DLD1 (cell line): Measurements from ENCODE around the gene HES1.

ENCODE experiments used
- in situ Hi-C: cut with HindIII; loops from 2 replicates; pipeline ENCODE4 v1.10.0; 2017; ENCODE audit warnings: low sequenced_read_pairs

The HES1 gene

DNA sequence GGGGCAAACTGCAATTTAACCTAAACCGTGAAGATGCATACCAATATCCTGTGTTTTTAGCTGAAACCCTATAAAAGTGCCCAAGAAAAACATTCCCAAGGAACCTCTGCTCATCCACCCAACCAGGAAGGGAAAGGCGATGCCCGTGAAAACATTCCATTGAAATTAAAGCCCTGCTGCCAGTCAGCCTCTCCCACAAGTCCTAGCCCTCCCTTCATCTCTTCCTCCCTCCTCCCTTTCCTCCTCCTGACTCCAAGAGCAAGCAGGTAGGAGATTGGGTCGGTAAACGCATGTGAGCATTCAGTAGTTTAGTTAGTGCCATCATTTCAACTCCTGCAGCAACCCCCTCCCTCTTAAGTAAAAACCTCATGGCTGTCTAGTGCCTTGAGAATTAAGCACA is 27.7 kb downstream of the HES1 start:
- in situ Hi-C loops = no loop called here

DNA sequence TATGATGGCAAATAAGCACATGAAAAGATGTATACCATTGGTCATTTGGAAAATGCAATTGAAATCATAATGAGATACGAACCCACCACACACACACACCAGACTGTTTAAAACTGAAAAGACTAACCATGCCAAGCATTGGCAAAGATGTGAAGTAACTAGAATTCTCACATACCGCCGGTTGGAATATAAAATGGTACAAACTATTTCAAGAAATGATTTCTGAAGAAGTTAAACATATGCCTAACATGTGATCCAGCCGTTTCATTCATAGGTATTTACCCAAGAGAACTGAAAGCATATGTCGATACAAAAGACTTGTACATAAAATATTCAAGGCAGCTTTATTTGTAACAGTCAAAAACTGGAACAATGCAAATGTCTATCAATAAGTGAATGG is 28.9 kb downstream of the HES1 start:
- in situ Hi-C loops = no loop called here

DNA sequence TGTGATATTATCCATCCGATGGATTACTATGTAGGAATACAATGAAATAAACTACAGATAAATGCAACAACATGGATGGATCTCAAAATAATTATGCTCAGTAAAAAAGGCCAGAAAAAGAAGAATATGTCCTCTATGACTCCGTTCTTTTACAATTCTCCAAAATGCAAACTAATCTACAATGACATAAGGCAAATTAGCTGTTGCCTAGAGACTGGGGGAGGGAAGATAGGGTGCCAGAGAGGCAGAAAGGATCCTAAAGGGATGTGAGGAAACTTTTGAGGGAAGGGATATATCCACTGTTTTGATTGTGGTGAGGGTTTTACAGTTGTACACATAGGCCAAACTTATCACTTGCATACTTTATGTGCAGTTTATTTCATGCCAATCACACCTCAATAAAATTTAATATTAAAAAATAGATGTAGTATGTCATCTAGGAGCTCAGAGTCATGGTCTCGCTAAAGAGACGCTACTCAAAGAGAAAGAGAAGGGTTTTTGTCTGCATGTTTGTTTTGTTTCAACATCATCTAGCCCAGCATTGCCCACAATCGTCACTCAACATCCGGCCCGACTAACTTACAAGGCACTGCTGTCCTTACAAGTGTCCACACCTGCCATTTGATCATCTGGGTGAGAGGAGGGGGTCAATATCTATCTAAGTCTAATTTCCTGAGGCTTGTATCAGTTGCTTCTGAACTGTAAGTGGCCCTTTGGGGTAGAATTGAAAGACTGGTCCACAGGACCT is 29.5 kb downstream of the HES1 start:
- in situ Hi-C loops = no loop called here

DNA sequence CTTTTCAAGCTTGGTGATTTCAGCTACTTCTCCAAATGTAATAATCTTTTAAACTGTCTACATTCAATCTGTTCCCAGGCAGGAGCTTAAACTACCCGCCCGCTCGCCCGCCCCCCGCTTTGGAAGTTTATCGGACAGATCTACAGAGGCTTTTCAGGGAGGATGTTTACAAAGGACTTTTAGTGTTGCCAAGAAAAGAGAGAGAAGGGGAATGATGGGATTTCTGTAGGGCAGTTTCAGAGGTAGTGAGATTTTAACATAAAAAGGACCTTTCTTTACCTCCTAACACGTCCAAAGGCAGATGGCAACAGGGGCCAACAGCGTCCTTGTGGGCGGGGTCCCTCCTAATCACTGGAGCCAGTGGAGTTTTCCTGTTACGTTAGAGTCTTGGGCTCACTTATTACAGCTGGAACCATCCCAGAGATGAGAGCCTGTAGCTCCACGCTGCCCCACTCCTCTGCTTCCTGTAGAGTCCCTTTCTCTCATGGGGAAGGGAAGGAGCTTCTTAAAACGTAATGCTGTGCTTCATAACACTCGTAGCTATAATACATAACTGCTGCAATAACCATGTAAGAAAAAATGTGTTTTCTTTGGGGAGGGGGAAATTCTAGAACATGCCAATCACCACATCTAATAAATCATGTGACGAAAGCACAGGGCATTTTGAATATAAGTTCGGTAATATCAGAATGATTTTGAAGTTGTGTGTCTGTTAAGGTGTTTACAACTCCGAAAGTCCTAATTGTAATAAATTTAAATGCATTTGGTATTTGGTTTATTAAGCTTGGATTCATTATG is 30.9 kb downstream of the HES1 start:
- in situ Hi-C loops = no loop called here

DNA sequence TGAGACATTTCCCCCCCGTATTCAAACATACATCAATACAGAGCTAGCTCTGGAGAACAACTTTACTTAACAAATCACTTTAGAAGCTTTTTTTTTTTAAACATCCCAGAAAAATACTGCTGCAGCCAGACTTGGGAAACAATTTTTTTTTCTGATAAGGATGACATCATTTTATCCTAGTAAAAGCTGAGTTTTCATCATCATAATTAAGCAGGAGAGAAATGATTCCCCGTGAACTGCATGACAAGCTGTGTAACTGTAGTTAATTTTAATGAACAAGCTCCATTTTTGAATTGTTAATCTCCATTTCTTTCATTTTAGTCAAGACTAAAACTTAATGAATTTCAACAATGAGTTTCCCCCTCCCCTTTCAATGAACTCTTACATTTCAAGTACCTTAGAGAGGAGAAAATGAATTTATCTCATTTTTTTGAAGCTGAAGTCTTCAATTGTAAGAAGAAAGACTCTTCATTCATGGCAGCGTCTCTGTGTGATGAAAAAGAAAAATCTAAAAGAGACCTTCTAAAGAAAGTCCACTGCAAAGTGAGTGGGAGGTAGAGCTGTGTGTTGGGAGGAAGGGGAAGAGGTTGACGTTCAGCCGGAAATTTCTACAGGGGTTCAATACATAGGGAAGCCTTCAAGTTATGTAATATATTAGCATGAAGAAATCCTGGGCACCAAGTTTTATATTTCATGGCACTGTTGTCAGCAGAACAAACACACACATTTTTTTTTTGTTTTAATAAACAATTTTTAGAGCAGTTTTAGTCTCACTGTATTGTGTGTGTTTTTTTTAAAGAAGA is 31.7 kb downstream of the HES1 start:
- in situ Hi-C loops = no loop called here

DNA sequence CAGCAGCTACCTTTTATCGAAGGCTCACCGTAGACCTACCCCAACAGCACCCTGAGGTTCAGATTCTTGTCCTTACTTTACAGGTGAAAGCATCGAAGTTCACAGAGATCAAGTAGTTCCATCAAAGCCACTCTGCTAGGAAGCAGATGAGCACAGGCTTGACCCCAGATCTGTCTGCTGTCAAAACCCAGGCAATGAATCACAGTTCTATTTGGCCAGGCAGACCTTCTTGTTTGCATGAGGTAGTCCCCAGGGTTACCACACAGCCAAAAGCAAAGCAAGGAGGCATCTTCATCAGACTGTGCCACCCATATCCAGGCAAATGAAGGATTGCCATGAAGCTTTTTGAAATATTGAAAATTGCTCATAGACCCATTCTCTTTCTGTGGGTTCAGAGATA is 33.0 kb downstream of the HES1 start:
- in situ Hi-C loops = no loop called here

DNA sequence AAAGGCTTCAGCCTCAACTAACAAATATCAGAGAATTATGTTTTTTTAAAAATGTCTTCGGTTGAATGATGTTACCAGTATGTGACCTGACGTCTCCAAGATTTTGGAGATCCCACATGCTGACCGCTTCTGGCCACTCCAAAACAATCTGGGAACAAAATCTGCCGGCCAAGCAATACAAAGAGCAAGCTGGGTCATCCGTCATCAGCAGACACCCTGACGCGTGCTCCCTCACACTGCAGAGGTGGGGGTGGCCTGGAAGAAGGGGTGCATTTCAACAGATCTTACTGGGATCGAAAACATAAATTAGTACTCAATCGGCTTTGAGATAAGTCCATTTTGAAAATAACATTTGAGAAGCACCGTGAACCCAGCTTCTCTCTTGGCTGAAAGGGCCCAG is 33.6 kb downstream of the HES1 start:
- in situ Hi-C loops = no loop called here

DNA sequence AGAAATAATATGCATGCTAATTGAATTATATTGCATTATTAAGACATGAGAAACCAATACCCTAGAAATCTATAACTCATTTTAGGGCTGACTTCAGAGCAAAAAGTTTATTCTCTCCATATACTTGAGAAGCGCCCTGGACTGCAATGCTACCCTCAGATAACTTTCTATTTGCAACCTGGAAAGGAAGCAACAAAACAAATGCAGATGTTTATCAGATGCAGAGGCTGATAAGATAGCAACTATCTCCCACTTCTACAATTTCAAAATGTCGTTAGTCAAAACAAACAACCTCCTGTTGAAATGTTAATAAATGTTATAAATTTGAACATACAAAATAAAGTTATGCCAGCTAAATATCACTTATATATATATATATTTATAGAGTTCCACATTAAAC is 34.8 kb downstream of the HES1 start:
- in situ Hi-C loops = no loop called here

DNA sequence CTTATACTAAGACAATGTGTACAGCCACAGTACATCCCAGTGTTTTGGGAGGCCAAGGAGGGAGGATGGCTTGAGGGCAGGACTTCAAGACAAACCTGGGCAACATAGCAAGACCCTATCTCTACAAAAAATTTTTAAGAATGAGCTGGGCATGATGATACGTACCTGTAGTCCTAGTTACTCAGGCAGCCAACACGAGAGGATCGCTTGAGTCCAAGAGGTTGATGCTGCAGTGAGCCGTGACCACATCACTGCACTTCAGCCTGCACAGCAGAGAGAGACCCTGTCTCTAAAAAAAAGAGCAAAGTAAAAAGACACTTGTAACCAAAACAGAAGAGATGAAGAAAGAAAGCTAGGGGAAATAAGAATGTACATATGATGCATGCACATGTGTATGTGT is 38.5 kb downstream of the HES1 start:
- in situ Hi-C loops = no loop called here

DNA sequence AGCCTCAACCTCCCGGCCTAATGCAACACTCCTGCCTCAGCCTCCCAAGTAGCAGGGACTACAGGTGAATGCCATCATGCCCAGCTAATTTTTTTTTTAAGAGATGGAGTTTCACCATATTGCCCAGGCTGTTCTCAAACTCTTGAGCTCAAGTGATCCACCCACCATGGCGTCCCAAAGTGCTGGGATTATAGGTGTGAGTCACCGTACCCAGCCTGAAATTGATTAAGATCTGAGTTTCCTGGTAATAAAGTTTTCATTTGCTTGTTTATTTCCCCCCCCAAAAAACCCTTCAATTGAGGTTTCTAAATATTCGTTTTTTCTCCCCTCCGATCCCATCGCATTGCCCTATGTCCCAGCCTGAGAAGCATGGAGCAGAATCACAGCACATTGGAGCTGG is 39.0 kb downstream of the HES1 start:
- in situ Hi-C loops = no loop called here

DNA sequence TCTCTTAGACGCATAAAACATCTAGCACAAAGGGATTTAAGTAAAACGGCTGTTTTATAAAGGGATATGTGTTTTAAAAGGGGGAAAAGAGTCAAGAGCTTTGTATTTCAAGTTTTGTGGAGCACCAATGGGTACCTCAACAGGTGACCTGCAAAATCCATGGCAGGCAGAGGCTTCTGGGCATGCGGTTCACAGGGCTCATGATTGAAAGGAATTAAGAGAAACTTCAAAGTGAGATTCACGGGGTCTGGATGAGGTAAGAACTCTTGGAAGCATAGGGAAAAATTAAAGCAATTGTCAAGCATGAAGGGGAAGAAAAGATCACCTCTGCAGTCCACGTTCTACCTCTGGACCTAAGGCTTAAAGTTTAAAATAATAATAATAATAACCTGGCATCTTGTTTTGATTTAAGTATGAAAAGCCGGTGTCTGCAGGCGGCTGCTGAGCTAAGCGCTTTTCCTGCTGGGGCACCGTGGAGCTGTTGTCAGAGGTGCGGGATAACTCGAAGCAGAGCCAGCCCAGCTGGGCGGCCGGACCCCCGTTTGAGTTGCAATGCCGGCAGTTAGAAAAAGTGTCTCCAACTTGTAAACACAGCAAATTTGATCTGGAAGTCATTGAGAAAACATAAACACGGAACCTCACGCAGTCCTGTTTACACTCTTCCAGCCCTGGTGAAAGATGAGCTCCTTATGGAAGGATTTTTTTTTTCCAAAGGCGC is 40.5 kb downstream of the HES1 start:
- in situ Hi-C loops = no loop called here

DNA sequence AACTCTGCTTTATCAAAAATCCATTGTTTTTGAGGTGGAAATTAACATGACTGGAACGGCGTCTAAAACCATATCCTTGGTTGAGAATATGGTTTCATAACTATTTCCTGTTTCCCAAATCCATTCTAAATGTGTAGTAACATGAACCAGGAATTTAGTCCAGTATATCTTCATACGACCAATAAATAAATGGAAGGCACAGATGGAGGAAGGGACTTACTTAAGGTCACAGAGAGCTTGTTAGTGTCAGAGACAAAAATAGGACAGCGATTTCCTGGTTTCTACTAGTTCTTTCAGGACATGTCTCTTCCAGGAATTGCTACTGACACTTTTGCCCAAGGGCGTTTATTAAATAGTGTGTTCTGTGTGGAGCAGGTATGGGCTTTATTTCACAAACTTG is 41.2 kb downstream of the HES1 start:
- in situ Hi-C loops = no loop called here

DNA sequence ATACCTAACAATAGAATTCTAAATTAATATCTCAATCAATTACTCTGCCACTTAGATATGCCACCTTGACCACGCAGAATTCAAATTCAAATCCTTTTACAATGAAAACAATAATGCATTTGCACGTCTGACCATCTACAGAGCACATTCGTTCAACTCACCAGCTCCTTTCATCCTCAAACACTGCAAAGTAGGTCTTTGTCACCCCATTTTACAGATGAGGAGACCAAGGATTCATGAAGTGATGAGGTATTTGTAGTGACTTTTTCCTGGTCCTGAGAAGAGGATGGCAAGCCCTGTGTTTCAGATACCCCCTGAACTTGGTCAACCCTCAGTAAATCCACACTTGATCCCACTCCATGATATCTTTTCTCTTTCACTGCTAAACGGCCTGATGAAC is 42.2 kb downstream of the HES1 start:
- in situ Hi-C loops = no loop called here

DNA sequence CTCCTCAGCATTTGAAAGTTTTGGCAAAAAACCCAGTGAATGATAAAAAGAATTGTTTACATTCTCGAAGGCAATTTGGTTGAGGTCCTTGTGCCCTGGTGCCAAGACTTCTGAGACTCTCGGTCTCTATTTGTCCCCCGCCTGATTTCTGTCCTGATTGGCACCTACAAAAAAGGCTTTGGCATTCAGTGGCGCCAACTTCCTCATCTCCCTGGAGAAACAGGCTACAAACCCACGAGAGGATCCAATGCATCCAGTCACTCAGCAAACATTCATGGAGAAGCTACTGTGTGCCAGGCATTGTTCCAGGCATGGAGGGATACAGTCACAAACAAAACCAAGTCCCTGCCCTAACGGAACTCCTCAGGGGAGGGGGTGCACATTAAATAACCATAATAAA is 42.7 kb downstream of the HES1 start:
- in situ Hi-C loops = no loop called here

DNA sequence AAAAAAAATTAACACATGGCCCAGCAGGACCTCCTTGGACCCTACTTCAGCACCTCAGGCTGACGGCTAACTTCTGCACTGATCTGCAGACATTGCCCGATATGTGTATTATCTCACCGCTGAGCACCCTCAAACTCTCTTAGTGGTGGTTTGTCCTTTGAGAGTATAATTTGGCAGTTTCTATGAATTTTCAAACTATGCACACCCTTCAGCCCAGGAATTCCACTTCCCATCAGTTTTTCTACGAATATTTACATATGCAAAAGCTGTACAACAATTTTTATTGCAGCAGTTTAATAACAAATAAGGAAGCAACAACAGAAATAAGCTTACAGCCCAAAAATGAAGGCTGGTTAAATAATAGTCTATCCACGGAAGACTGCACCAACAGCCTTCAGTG is 44.6 kb downstream of the HES1 start:
- in situ Hi-C loops = no loop called here

DNA sequence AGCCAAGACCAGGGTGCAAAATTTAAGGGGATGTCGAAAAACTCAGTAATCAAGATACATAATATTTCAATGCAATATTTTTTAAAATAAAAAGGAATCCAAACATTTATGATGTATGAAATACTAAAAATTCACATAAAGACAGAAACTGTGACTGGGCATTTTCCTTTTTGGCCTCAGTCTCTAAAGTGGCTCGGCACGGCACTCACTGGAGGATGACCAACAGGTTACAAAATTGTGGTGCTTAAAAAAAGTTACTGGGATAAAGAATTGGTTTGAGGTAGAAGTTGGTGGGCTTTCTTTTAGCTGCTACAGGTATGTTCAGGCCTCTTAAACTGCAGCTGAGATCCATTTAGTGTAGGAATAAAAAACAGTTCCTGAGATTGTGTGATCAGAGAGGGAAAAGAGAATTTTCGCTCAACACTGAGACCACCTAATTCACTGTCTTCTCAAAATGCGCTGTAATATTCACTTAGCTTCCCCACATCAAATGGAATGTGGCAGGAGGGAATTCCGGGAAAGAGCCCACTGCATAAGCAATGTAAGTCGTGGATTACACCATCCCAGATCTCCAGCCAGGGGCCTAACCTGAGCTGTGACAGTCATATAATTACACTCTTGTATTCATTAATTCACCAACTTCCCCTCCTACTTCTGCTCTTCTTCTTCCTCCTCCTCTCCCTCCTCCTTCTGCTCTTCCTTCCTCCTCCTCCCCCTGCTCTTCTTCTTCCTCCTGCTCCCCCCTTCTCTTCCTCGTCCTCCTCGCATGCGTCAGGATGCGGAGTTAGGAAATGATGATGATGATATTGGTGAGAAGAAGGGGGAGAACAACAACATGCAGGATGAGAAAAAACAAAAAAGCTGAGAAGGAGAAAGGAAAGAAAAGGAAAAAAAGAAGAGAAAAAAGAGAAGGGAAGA is 45.9 kb downstream of the HES1 start:
- in situ Hi-C loops = no loop called here

DNA sequence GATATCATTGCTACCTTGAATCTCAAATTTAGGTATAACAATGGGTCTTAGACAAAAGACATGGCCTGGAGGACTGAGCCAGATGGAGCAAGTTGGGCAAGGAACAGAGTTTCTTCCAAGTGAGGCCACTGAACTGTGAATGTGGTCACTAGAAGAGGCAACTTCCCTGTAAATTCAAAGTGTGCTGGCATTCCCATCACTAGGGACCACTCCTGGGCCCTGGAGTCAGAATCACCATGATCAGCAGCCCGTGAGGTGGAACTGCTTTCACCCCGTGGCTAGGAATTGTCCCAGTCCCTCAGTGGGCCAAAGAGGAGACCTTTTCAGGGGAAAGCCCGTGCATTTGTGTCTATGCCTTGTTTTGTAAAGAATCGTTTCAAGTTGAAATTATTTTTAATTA is 47.3 kb downstream of the HES1 start:
- in situ Hi-C loops = no loop called here

DNA sequence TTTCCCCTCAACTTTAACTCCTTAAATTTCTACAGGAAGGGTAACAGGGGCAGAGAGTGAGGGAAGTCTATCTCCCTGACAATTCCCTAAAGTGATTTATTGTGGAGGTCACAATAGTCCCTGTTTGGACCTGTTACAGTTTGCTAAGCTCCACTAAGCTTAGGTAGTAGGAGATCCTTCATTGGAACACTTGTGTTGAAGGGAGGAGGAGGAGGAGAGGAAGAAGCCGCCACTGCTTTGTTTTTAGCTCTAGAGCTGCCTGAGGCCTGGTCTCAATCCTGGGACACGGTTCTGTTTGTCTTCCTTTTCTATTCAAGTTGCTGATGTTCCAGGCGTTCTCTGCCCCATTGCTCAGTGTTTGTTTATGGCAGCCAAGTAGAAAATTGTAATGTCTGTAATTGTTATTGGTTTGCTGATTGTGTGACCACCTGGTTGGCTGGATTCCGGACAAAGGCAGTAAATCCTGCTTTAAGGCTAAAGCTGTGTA is 48.4 kb downstream of the HES1 start:
- in situ Hi-C loops = no loop called here

DNA sequence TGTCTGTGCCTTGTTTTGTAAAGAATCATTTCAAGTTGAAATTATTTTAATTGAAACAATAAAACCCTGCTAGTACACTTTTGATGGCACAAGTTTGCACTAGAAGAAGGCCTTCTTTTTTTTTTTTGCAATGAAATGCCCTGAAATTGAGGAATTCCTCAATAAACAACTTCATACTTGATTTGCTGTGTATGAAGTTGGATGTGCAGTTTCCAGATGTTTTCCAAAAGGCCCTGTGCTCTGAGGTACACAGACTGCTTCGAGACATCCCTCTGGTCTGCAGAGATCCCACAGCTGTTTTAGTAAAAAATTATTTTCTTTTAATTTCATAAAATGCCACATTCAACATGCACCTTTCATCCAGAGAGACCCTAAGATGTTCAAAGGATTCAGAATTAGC is 48.9 kb downstream of the HES1 start:
- in situ Hi-C loops = no loop called here

DNA sequence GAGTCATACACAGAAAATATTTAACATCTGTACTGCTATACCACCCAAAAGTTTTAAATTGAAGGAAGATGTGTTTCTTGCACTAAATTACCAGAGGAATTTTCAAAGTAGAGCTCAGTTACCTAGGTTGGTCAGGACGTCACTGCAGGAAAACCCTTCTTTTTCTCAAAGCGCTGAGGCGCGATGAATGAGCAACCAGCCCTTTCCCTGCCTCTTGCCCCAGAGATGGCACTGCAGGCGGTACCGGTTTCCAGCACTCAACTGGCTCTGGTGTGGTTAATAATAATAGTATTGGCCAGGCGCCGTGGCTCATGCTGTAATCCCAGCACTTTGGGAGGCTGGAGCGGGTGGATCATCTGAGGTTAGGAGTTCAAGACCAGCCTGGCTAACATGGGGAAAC is 49.3 kb downstream of the HES1 start:
- in situ Hi-C loops = no loop called here
